WERI-Rb-1 (cell line): Measurements from ENCODE around the gene CLDN6.

Experiments
- DNase-seq: peaks from one replicate; pipeline ENCODE4 v3.0.0-alpha.2; 2020
- H3K27ac ChIP-seq: fragments of 250-450 bp; sonication (Bioruptor Pico); 2 replicates; pipeline ENCODE4 v1.5.1; 2020; ENCODE audit warnings: mild to moderate bottlenecking, moderate library complexity
- H3K27me3 ChIP-seq: fragments of 250-450 bp; sonication (Bioruptor Pico); 2 replicates; pipeline ENCODE4 v1.5.1; 2021; ENCODE audit warnings: mild to moderate bottlenecking, low read depth, moderate library complexity; ENCODE audit not compliant: insufficient read depth, severe bottlenecking
- H3K36me3 ChIP-seq: fragments of 250-450 bp; sonication (Bioruptor Pico); 2 replicates; pipeline ENCODE4 v1.5.1; 2020; ENCODE audit warnings: mild to moderate bottlenecking, moderate library complexity
- H3K4me3 ChIP-seq: 2 replicates; pipeline ENCODE4 v1.5.1; 2011; ENCODE audit warnings: low read depth, mild to moderate bottlenecking, control low read depth, low read length
- H3K9me3 ChIP-seq: fragments of 250-450 bp; sonication (Bioruptor Pico); 2 replicates; pipeline ENCODE4 v1.5.1; 2021; ENCODE audit warnings: mild to moderate bottlenecking, moderate library complexity; ENCODE audit not compliant: severe bottlenecking
- CTCF ChIP-seq: IDR thresholded peaks from 2 replicates; pipeline ENCODE4 v1.5.1; 2011; ENCODE audit warnings: low read depth, mild to moderate bottlenecking, control low read depth, inconsistent platforms, low read length

CLDN6 gene

GRCh38 chr16:2966043-2966807 is 51.8 kb downstream of the CLDN6 start:
- TF ChIP-seq CTCF = no peak
- DNase-seq = peak; percentile 7
- H3K4me3 ChIP-seq = no peak overlapping the region
- no peak overlapping the region; the same call in 1 of the 2 replicates for H3K27ac ChIP-seq
- H3K36me3 ChIP-seq = peaks cover 41% of the 10 kb centered on the region
- H3K9me3 ChIP-seq = peaks cover 3% of the 10 kb centered on the region
- no peaks in the 10 kb centered on the region for H3K27me3 ChIP-seq
